Endometrial microvascular endothelial cells (primary cell): ENCODE data around the gene ARHGAP27. TPM values are rescaled to one million over a fixed set of nuclear protein-coding genes. Genes with fewer than 3 reads are reported as not detected.
"Not testable (repeated sequence)": the region's sequence is repeated elsewhere in the genome, so short reads cannot be mapped to it uniquely, and the experiment has no call there.

Source experiments
- in situ Hi-C: cut with HindIII; loops from 2 replicates; pipeline ENCODE4 v1.10.0; 2017; ENCODE audit warnings: low sequenced_read_pairs, low pct_unique_long_range_greater_than_20kb; ENCODE audit errors: inconsistent ontology term
- total RNA-seq: library from RNA; depleted of rRNA; stranded (reverse); fragments of >200 nt; gene quantifications from one replicate; pipeline ENCODE4 v1.2.3, GENCODE V29; 2015; ENCODE audit errors: inconsistent ontology term

ARHGAP27 gene
- total RNA-seq, 1 donor from 2014 or later: 19.0 TPM

GRCh38 chr17:45447650-45448049 lies 15.0 kb upstream of the ARHGAP27 start:
- in situ Hi-C loops: not testable (repeated sequence)

- in situ Hi-C loops: not testable (repeated sequence)
Measured at GRCh38 chr17:45446872-45447625, 14.4 kb upstream of the ARHGAP27 start.

GRCh38 chr17:45445901-45446743 lies 13.5 kb upstream of the ARHGAP27 start:
- in situ Hi-C loops: not testable (repeated sequence)

GRCh38 chr17:45444856-45445820 lies 12.5 kb upstream of the ARHGAP27 start:
- in situ Hi-C loops: not testable (repeated sequence)

GRCh38 chr17:45444301-45444700 lies 11.6 kb upstream of the ARHGAP27 start:
- in situ Hi-C loops: not testable (repeated sequence)

- in situ Hi-C loops: not testable (repeated sequence)
Measured at GRCh38 chr17:45443371-45444260, 10.9 kb upstream of the ARHGAP27 start.

- in situ Hi-C loops: no loop called here
Measured at GRCh38 chr17:45441526-45442310, 9.0 kb upstream of the ARHGAP27 start.

- in situ Hi-C loops: not testable (repeated sequence)
Measured at GRCh38 chr17:45440839-45441515, 8.3 kb upstream of the ARHGAP27 start.

- in situ Hi-C loops: no loop called here
Measured at GRCh38 chr17:45440161-45440778, 7.6 kb upstream of the ARHGAP27 start.

- in situ Hi-C loops: no loop called here
Measured at GRCh38 chr17:45438931-45439610, 6.4 kb upstream of the ARHGAP27 start.

- in situ Hi-C loops: no loop called here
Measured at GRCh38 chr17:45437465-45438283, 5.0 kb upstream of the ARHGAP27 start.

- in situ Hi-C loops: no loop called here
Measured at GRCh38 chr17:45436625-45437464, 4.2 kb upstream of the ARHGAP27 start.

GRCh38 chr17:45436161-45436560 lies 3.5 kb upstream of the ARHGAP27 start:
- in situ Hi-C loops: no loop called here

- in situ Hi-C loops: no loop called here
Measured at GRCh38 chr17:45435481-45435880, 2.8 kb upstream of the ARHGAP27 start.
